NCI-H2227 treated with DMSO at 0.1 percent for 48 hours (cell line): Measurements from ENCODE around the gene ANOS1.
"Not testable (repeated sequence)": the region's sequence is repeated elsewhere in the genome, so short reads cannot be mapped to it uniquely, and the experiment has no call there.

Experiments
- DNase-seq: peaks from one replicate; lab custom pipeline; 2025; lab: John Stamatoyannopoulos, UW

Gene ANOS1

GRCh38 chrX:8607326-8607725 lies 124.6 kb downstream of the ANOS1 start:
- no peak for DNase-seq

- DNase-seq = no peak
Measured at GRCh38 chrX:8604131-8604530, 127.8 kb downstream of the ANOS1 start.

DNA sequence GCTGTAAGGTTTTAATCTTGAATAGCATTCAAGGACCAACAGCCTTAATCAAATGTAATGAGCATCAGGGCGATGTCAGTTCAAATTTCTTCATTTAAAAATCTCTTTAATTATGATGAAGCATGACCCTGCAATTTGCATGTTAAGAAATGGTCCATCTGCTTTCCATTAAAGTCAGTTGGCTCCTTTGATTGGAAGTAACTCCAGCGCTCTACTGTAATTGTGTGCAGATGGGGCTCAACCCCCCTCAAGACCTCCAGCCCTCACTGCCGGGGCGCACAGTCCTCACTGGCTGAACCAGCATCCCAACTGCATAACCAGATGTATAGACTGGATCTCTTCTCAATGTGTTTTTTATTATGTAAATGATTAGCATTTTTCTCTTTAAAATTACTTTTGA lies 140.4 kb downstream of the ANOS1 start:
- DNase-seq = no peak

GRCh38 chrX:8586953-8587352 lies 145.0 kb downstream of the ANOS1 start:
- no peak for DNase-seq

GRCh38 chrX:8579602-8580001 lies 152.3 kb downstream of the ANOS1 start:
- no peak for DNase-seq

DNA sequence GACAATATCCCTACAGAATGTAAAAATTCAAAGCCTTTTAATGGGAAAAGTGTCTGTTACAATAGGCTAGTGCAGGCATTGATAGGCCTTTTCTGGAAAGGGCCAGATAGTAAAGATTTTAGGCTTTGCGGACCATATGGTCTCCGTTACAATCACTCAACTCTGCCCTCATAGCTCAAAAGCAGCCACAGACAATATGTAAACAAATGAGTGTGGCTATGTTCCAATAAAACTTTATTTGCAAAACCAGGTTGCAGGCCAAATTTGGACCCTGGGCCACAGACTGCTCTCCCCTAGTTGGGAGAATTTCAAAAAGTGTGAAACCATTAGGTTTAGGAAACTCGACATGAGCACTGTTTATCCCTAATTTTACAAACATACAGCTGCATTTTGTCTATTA lies 155.1 kb downstream of the ANOS1 start:
- no peak for DNase-seq

DNA sequence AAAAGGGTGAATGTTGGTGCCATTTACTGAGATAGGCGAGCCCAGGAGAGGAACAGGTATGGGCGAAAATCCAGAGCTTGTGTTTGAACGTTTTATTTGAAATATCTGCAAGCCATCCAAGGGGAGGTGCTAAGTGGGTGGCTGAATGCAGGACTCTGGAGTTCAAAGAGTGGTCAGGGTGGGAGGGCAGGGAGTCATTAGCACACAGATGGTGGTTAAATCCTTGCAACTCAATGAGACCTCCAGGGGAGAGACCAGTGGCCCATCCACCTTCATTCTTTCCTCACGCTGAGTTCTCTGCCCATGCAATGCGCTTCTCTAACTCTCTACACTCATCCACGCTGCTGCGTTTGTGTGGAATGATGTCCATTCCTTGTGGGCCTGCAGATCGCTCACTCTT lies 166.2 kb downstream of the ANOS1 start:
- no peak for DNase-seq

- no peak for DNase-seq
Measured at GRCh38 chrX:8548446-8548845, 183.5 kb downstream of the ANOS1 start.

GRCh38 chrX:8546715-8547114 lies 185.2 kb downstream of the ANOS1 start:
- DNase-seq = no peak

GRCh38 chrX:8520791-8521190 lies 211.1 kb downstream of the ANOS1 start:
- no peak for DNase-seq

DNA sequence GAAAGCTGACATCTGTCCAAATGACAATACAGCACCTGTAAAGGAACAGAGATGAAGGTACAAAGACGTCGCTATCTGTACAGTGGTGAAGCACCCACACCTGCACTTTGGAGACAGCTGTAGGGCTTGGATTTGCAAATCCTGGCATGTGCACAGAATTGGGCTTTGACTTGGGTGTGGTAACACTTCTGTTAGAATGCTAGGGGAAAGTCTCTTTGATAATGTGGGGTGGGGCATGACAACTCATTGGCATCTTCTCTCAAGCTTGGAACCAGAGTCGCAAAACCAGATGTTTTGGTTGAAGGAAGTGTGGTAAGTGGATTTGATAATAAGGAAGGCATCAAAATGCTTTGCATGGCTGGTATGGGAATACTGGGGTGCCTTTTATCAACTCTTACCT lies 211.8 kb downstream of the ANOS1 start:
- DNase-seq = no peak

DNA sequence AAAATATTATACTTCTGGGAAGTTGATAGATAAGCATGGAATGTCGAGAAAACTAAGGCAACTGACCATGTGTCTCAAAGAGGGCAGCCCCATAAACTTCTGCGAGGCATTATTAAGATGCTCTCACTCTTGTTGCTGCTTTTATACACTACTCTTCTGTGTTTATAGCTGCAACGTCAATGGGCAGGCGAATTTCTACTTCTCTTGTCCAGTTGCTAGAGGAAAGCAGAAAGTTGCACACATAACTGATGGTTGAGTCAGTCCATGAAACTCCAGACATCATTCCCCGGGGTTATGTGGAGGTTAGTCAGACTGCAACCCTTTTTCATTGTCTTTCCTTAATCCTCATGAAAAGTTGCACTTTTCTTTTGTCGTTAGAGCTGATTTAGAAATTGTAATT lies 227.5 kb downstream of the ANOS1 start:
- no peak for DNase-seq

GRCh38 chrX:8502101-8502500 lies 229.8 kb downstream of the ANOS1 start:
- DNase-seq = not testable (repeated sequence)

DNA sequence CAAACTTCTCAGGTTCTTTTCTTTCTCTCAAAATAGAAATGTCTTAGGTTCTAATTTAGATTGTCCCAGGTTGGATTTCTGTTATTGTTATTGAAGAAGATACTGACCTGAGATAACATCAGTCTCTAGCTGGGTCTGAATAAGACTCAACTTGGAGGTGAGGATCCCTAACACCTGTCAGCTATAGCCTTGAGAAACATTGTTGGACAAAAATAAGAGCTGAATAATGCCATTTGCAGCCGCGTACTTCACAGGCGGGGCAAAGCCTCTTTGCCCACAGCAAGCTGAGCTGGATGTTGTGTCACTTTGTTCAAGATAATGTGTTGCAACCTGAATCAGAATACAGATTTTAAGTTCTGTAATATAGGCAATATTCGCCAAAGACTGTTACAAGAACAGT lies 231.7 kb downstream of the ANOS1 start:
- no peak for DNase-seq

DNA sequence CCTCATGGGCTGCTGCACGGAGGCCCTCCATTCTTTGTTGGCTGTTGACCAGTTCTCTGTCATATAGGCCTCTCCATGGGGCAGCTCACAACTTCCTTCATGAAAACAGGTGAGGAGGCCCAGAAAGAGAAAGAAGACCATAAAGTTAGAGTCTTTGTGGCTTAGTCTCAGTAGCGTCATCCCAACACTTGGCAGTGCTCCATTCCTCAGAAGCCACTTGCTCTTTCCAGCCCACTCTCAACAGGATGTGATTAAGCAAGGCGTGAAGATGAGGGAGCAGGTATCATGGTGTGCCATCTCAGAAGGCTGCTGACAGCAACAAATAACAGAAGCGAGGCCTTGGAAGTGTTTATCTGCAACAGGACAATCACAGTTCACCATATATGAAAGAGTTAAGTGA lies 236.9 kb downstream of the ANOS1 start:
- DNase-seq = not testable (repeated sequence)

DNA sequence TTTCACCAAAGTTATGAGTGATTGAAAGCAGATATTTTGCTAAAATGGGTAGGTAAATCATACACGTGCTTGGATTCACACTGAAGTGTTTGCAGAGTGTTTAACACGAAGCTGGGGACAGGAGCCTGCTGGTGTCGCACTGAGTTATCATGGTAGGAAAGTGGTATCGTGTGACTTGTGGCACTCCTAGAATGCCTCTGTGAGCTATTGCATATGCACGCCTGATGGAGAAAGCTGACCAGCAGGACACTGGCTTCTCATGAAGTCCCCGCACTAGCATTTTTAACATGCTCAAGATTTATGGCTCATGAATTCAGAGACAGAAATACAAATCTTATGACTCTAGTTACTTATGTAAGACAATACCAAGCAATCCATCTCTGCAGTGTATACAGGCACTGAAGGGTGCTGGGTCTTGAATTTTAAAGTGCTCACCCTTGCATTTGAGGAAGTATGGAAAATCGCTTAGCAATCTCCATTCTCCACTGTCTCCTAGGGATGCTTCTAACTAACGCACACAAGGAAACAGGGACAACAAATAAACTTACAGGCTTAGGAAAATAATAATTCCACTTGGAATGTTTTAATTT lies 247.5 kb downstream of the ANOS1 start:
- no peak for DNase-seq
